SK-N-SH treated with all-trans-retinoic acid at 6 μM for 48 hours (cell line): ENCODE data around the gene INSR.

Experiments used
- ARNTL ChIP-seq: fragments of 450-650 bp; formaldehyde crosslinking; IDR thresholded peaks from 2 replicates; pipeline ENCODE4 v1.5.0; 2020; ENCODE audit warnings: low read depth, mild to moderate bottlenecking, moderate library complexity, borderline replicate concordance
- CSDC2 ChIP-seq: fragments of 250-450 bp; sonication (Bioruptor Pico); IDR thresholded peaks from 2 replicates; pipeline ENCODE4 v1.5.0; 2020; ENCODE audit warnings: mild to moderate bottlenecking, moderate library complexity
- OSR1 ChIP-seq: fragments of 250-450 bp; sonication (Bioruptor Pico); IDR thresholded peaks from 2 replicates; pipeline ENCODE4 v1.8.0; 2022; ENCODE audit warnings: moderate library complexity, mild to moderate bottlenecking, inconsistent platforms
- RARB ChIP-seq: fragments of 250-450 bp; sonication (Bioruptor Pico); IDR thresholded peaks from 2 replicates; pipeline ENCODE4 v1.8.0; 2021; ENCODE audit warnings: mild to moderate bottlenecking, moderate library complexity
- TCF4 ChIP-seq: fragments of 250-450 bp; sonication (Bioruptor Pico); IDR thresholded peaks from 2 replicates; pipeline ENCODE4 v1.8.0; 2021; ENCODE audit warnings: mild to moderate bottlenecking, moderate library complexity, borderline replicate concordance
- ZC3H10 ChIP-seq: fragments of 250-450 bp; sonication (Bioruptor Pico); IDR thresholded peaks from 2 replicates; pipeline ENCODE4 v1.5.1; 2021; ENCODE audit warnings: mild to moderate bottlenecking, moderate library complexity
- ZFP3 ChIP-seq: fragments of 250-450 bp; sonication (Bioruptor Pico); IDR thresholded peaks from 2 replicates; pipeline ENCODE4 v1.5.0; 2020; ENCODE audit warnings: mild to moderate bottlenecking, moderate library complexity
- ZNF70 ChIP-seq: fragments of 450-650 bp; formaldehyde crosslinking; IDR thresholded peaks from 2 replicates; pipeline ENCODE4 v1.5.0; 2020; ENCODE audit warnings: mild to moderate bottlenecking, moderate library complexity
- ZNF8 ChIP-seq: fragments of 450-650 bp; formaldehyde crosslinking; IDR thresholded peaks from 2 replicates; pipeline ENCODE4 v1.5.0; 2020; ENCODE audit warnings: mild to moderate bottlenecking, moderate library complexity
- TF ChIP-seq, protein P1 (sequence below): fragments of 250-450 bp; sonication (Bioruptor Pico); IDR thresholded peaks from 2 replicates; pipeline ENCODE4 v1.8.0; 2021; ENCODE audit warnings: low read depth, mild to moderate bottlenecking, moderate library complexity, borderline replicate concordance
- TF ChIP-seq, protein P2 (sequence below): fragments of 250-450 bp; sonication (Bioruptor Pico); IDR thresholded peaks from 2 replicates; pipeline ENCODE4 v1.8.0; 2020; ENCODE audit warnings: mild to moderate bottlenecking, moderate library complexity, borderline replicate concordance

DNA sequence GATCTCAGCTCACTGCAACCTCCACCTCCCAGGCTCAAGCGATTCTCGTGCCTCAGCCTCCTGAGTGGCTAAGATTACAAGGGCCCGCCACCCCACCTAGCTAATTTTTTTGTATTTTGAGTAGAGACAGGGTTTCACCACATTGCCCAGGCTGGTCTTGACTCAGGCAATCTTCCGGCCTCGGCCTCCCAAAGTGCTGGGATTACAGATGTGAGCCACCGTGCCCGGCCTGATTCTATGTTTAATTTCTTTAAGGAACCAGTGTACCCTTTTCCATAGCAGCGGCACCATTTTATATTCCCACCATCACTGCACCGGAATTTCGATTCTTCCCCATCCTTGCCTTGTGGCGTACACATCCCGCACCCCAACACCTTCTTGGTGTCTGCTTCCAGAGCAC lies 17.7 kb upstream of the INSR start:
- TF ChIP-seq ZNF70 (CRISPR knock-in tag) (no peak), ZFP3 (CRISPR knock-in tag) (no peak), ARNTL (no peak), OSR1 (CRISPR knock-in tag) (no peak), ZNF8 (CRISPR knock-in tag) (no peak), RARB (CRISPR knock-in tag) (no peak), TCF4 (CRISPR knock-in tag) (no peak), ZC3H10 (CRISPR knock-in tag) (no peak), CSDC2 (CRISPR knock-in tag) (no peak)
- TF ChIP-seq, protein P1, sequence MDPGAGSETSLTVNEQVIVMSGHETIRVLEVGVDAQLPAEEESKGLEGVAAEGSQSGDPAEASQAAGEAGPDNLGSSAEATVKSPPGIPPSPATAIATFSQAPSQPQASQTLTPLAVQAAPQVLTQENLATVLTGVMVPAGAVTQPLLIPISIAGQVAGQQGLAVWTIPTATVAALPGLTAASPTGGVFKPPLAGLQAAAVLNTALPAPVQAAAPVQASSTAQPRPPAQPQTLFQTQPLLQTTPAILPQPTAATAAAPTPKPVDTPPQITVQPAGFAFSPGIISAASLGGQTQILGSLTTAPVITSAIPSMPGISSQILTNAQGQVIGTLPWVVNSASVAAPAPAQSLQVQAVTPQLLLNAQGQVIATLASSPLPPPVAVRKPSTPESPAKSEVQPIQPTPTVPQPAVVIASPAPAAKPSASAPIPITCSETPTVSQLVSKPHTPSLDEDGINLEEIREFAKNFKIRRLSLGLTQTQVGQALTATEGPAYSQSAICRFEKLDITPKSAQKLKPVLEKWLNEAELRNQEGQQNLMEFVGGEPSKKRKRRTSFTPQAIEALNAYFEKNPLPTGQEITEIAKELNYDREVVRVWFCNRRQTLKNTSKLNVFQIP (CRISPR knock-in tag), result no peak
- TF ChIP-seq, protein P2, sequence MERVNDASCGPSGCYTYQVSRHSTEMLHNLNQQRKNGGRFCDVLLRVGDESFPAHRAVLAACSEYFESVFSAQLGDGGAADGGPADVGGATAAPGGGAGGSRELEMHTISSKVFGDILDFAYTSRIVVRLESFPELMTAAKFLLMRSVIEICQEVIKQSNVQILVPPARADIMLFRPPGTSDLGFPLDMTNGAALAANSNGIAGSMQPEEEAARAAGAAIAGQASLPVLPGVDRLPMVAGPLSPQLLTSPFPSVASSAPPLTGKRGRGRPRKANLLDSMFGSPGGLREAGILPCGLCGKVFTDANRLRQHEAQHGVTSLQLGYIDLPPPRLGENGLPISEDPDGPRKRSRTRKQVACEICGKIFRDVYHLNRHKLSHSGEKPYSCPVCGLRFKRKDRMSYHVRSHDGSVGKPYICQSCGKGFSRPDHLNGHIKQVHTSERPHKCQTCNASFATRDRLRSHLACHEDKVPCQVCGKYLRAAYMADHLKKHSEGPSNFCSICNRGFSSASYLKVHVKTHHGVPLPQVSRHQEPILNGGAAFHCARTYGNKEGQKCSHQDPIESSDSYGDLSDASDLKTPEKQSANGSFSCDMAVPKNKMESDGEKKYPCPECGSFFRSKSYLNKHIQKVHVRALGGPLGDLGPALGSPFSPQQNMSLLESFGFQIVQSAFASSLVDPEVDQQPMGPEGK, result no peak
